Osteocyte (in vitro differentiated cells): ENCODE measurements around the gene PKP1. TPM values are rescaled to one million over a fixed set of nuclear protein-coding genes. Genes with fewer than 3 reads are reported as not detected.

ENCODE experiments used
- DNase-seq: peaks from one replicate; pipeline ENCODE4 v3.0.0; 2021; ENCODE audit warnings: mixed read lengths; ENCODE audit not compliant: unreplicated experiment; ENCODE audit errors: extremely low spot score
- H3K27ac Mint-ChIP-seq: one replicate; pipeline ENCODE4 v1.8.0; 2021; ENCODE audit warnings: mild to moderate bottlenecking, mixed read lengths; ENCODE audit not compliant: unreplicated experiment
- H3K27me3 Mint-ChIP-seq: one replicate; pipeline ENCODE4 v1.8.0; 2021; ENCODE audit warnings: mixed read lengths; ENCODE audit not compliant: unreplicated experiment
- H3K36me3 Mint-ChIP-seq: one replicate; pipeline ENCODE4 v1.8.0; 2021; ENCODE audit warnings: mixed read lengths; ENCODE audit not compliant: unreplicated experiment
- H3K4me1 Mint-ChIP-seq: one replicate; pipeline ENCODE4 v1.8.0; 2021; ENCODE audit warnings: mixed read lengths; ENCODE audit not compliant: unreplicated experiment
- H3K4me3 Mint-ChIP-seq: one replicate; pipeline ENCODE4 v1.8.0; 2021; ENCODE audit warnings: mild to moderate bottlenecking, moderate library complexity, mixed read lengths; ENCODE audit not compliant: unreplicated experiment
- H3K9me3 Mint-ChIP-seq: one replicate; pipeline ENCODE4 v1.8.0; 2021; ENCODE audit warnings: mixed read lengths; ENCODE audit not compliant: unreplicated experiment
- CTCF ChIP-seq: fragments of 200-600 bp; sonication (generic); IDR thresholded peaks from 2 replicates; pipeline ENCODE4 v1.5.0; 2021; ENCODE audit warnings: antibody characterized with exemption, mild to moderate bottlenecking, moderate library complexity
- total RNA-seq: library from RNA; stranded (reverse); gene quantifications from 2 replicates; pipeline ENCODE4 v1.2.1, GENCODE V29; 2021

PKP1 gene
- total RNA-seq, 1 donor from 2014 or later = not detected

DNA sequence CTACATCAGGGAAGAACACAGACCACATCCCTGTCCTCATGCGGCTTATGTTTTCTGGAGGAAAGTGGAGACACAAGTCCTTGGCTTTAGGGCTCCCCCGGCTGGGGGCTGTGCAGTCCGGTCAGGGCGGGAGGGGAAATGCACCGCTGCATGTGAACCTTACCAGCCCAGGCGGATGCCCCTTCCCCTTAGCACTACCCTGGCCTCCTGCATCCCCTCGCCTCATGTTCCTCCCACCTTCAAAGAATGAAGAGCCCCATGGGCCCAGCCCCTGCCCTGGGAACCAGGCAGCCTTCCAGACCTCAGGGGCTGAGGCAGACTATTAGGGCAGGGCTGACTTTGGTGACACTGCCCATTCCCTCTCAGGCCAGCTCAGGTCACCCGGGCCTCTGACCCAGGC lies 48.7 kb downstream of the PKP1 start:
- Mint-ChIP-seq H3K4me3 (no peak overlapping the region), H3K27me3 (peaks cover 39% of the 10 kb centered on the region), H3K36me3 (no peaks in the 10 kb centered on the region), H3K4me1 (peaks cover 7% of the 10 kb centered on the region), H3K27ac (no peak overlapping the region), H3K9me3 (no peaks in the 10 kb centered on the region)
- no peak for TF ChIP-seq CTCF
- DNase-seq = no peak

DNA sequence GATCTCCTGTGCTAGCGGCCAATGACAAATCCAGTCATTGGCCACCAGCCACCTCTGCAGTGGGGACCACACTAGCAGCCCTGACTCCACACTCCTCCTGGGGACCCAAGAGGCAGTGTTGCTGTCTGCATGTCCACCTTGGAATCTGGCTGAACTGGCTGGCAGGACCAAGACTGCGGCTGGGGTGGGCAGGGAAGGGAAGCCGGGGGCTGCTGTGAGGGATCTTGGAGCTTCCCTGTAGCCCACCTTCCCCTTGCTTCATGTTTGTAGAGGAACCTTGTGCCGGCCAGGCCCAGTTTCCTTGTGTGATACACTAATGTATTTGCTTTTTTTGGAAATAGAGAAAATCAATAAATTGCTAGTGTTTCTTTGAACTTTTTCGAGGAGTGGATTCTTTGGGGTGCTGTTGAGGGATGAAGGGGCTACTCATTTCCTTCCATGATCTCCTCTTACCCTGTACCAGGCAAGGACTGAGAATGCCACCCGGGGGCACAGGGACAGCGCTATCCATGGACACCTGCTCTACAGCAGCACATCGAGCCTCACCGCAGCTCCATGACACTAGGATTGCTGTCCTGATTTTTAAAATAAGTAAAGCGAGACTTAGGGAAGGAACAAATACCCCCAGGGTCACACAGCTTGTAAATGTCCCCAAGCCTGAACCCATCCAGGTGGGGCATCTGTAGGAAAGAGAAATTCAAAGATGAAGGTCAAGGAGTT lies 49.5 kb downstream of the PKP1 start:
- no peak overlapping the region for H3K27ac Mint-ChIP-seq

DNA sequence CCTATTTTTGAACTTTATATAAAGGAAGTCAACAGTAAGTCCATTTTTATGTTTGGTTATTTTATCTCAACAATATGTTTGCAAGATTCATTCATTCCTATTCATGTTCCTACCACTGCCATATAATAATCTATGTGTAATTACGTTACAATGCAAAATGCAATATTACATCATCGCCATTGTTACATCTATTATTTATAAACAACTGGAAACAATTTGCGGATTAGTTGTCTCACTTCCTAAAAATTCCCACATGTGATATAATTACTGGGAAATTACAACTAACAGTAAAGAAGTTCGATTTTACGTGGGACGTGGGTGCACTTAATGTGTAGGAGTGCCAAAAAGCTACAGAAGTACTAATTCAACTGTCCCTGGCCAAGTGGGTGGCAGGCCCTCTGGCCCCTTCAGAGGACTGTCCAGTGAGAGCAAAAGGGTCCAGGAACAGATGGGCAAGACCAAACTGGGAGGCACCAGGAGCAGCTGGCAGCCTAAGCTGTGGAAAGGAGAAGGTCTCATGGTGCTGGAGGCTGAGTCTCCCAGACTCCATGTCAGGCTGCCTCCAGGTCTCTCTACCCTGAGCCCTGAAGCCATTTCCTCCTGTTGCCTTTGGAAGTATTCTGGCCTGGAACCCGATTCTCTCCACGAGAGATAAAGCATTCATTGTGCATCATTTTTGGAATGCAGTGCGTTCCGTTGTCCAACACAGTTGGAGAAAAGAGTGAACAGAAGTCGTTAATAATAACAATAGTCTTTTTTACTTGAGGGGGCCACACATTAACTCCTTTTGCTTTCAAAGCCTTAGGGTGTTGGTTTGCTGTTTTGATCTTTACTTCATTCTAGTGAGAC lies 51.2 kb downstream of the PKP1 start:
- Mint-ChIP-seq H3K4me3 (no peak overlapping the region), H3K27ac (no peak overlapping the region), H3K27me3 (peaks cover 28% of the 10 kb centered on the region), H3K4me1 (peaks cover 4% of the 10 kb centered on the region), H3K36me3 (no peaks in the 10 kb centered on the region), H3K9me3 (no peaks in the 10 kb centered on the region)
- TF ChIP-seq CTCF = no peak
- no peak for DNase-seq

More for the DNA sequence above, 49.5 kb downstream of the PKP1 start:
- TF ChIP-seq CTCF = no peak
- H3K36me3 Mint-ChIP-seq = no peaks in the 10 kb centered on the region
- no peak for DNase-seq
- no peaks in the 10 kb centered on the region for H3K9me3 Mint-ChIP-seq
- peaks cover 7% of the 10 kb centered on the region for H3K4me1 Mint-ChIP-seq
- peaks cover 32% of the 10 kb centered on the region for H3K27me3 Mint-ChIP-seq
- H3K4me3 Mint-ChIP-seq = no peak overlapping the region

GRCh38 chr1:201335174-201335870 lies 52.0 kb downstream of the PKP1 start:
- Mint-ChIP-seq H3K9me3 (no peaks in the 10 kb centered on the region), H3K36me3 (no peaks in the 10 kb centered on the region), H3K4me1 (no peaks in the 10 kb centered on the region), H3K27ac (no peak overlapping the region), H3K27me3 (peaks cover 34% of the 10 kb centered on the region), H3K4me3 (no peak overlapping the region)
- DNase-seq = no peak
- no peak for TF ChIP-seq CTCF
